ENCODE measurements around the gene ARFGEF3. TPM values are rescaled to one million over a fixed set of nuclear protein-coding genes. Genes with fewer than 3 reads are reported as not detected.
A peak's percentile ranks its signal among the peaks of the same experiment; 100 is the strongest.
"Not testable (repeated sequence)": the region's sequence is repeated elsewhere in the genome, so short reads cannot be mapped to it uniquely, and the experiment has no call there.

ARFGEF3 gene
- total and polyA plus RNA-seq, 2 experiments from 2014 or later, result 0.43 to 1.1 TPM

- DNase-seq (ENCODE audit: low read depth in 1 of 2, low spot score in 1 of 2), result peak in 1 of 2 donors; percentile 51
These were observed 184.8 kb downstream of the ARFGEF3 start for GRCh38 chr6:138346302-138347195.

GRCh38 chr6:138347864-138348263 is 186.1 kb downstream of the ARFGEF3 start:
- Histone ChIP-seq H3K4me1 (ENCODE audit: low read depth) (peaks cover 7% of the 10 kb centered on the region), H3K4me3 (no peak overlapping the region), H3K27me3 (no peaks in the 10 kb centered on the region), H3K36me3 (no peaks in the 10 kb centered on the region), H3K27ac (no peak overlapping the region), H3K9me3 (ENCODE audit: low read depth) (no peaks in the 10 kb centered on the region)
- no peak for TF ChIP-seq CTCF (IDR thresholded peaks at IDR 0.05; ENCODE audit: low read depth, low read length)
- DNase-seq (ENCODE audit: low read depth in 1 of 2, low spot score in 1 of 2), result no peak

More at GRCh38 chr6:138346302-138347195, 184.8 kb downstream of the ARFGEF3 start:
- H3K9me3 ChIP-seq (ENCODE audit: low read depth), result no peaks in the 10 kb centered on the region
- no peak overlapping the region for H3K27ac ChIP-seq
- no peaks in the 10 kb centered on the region for H3K36me3 ChIP-seq
- TF ChIP-seq CTCF (IDR thresholded peaks at IDR 0.05; ENCODE audit: low read depth, low read length), result no peak
- no peak overlapping the region for H3K4me3 ChIP-seq
- H3K4me1 ChIP-seq (ENCODE audit: low read depth), result peaks cover 7% of the 10 kb centered on the region
- H3K27me3 ChIP-seq, result no peaks in the 10 kb centered on the region

GRCh38 chr6:138349891-138350290 is 188.2 kb downstream of the ARFGEF3 start:
- no peaks in the 10 kb centered on the region for H3K36me3 ChIP-seq
- H3K4me3 ChIP-seq, result no peak overlapping the region
- TF ChIP-seq CTCF (IDR thresholded peaks at IDR 0.05; ENCODE audit: low read depth, low read length), result no peak
- peaks cover 7% of the 10 kb centered on the region for H3K4me1 ChIP-seq (ENCODE audit: low read depth)
- no peak overlapping the region for H3K27ac ChIP-seq
- no peaks in the 10 kb centered on the region for H3K27me3 ChIP-seq
- peak in 1 of 2 donors; percentile 55 for DNase-seq (ENCODE audit: low read depth in 1 of 2, low spot score in 1 of 2)
- no peaks in the 10 kb centered on the region for H3K9me3 ChIP-seq (ENCODE audit: low read depth)

- no peak for DNase-seq (ENCODE audit: low read depth in 1 of 2, low spot score in 1 of 2)
- H3K36me3 ChIP-seq, result no peaks in the 10 kb centered on the region
- no peak for TF ChIP-seq CTCF (IDR thresholded peaks at IDR 0.05; ENCODE audit: low read depth, low read length)
- no peaks in the 10 kb centered on the region for H3K9me3 ChIP-seq (ENCODE audit: low read depth)
- no peaks in the 10 kb centered on the region for H3K4me1 ChIP-seq (ENCODE audit: low read depth)
- H3K27ac ChIP-seq, result no peak overlapping the region
- H3K27me3 ChIP-seq, result no peaks in the 10 kb centered on the region
- H3K4me3 ChIP-seq, result no peak overlapping the region
These were observed 196.2 kb downstream of the ARFGEF3 start for GRCh38 chr6:138357928-138358327.

GRCh38 chr6:138368684-138369083 is 206.9 kb downstream of the ARFGEF3 start:
- H3K9me3 ChIP-seq (ENCODE audit: low read depth); H3K4me3 ChIP-seq; H3K27ac ChIP-seq; H3K27me3 ChIP-seq; H3K36me3 ChIP-seq; DNase-seq (ENCODE audit: low read depth in 1 of 2, low spot score in 1 of 2): not testable (repeated sequence)
- peaks cover 21% of the 10 kb centered on the region for H3K4me1 ChIP-seq (ENCODE audit: low read depth)
